SU-DHL-6 (cell line): ENCODE results near the gene PTTG1IP.
"Not testable (repeated sequence)": the region's sequence is repeated elsewhere in the genome, so short reads cannot be mapped to it uniquely, and the experiment has no call there.

Experiments used
- H2AFZ ChIP-seq: fragments of 200-600 bp; sonication (generic); 2 replicates; pipeline ENCODE4 v1.6.1; 2014; ENCODE audit warnings: low read depth, mild to moderate bottlenecking, moderate library complexity, mixed read lengths, antibody characterized with exemption, low read length; ENCODE audit not compliant: severe bottlenecking
- H3F3A ChIP-seq: fragments of 200-600 bp; shearing (Covaris generic); 2 replicates; pipeline ENCODE4 v1.6.0; 2016; ENCODE audit warnings: antibody characterized with exemption, mild to moderate bottlenecking; ENCODE audit not compliant: insufficient read depth
- H3K27ac ChIP-seq: fragments of 200-600 bp; sonication (generic); 2 replicates; pipeline ENCODE4 v1.5.1; 2016; ENCODE audit warnings: low read depth, mild to moderate bottlenecking, low read length, moderate library complexity, mixed read lengths
- H3K27me3 ChIP-seq: fragments of 200-600 bp; sonication (generic), shearing (Covaris generic); 2 replicates; pipeline ENCODE4 v1.6.0; 2014; ENCODE audit warnings: mild to moderate bottlenecking, low read length
- H3K36me3 ChIP-seq: fragments of 200-600 bp; sonication (generic); 2 replicates; pipeline ENCODE4 v1.6.1; 2014; ENCODE audit warnings: mild to moderate bottlenecking, low read length, mixed read lengths
- H3K4me2 ChIP-seq: fragments of 300-600, 200-600 bp; shearing (Covaris generic), sonication (generic); 2 replicates; pipeline ENCODE4 v1.6.0; 2014; ENCODE audit warnings: low read length, low read depth, mild to moderate bottlenecking; ENCODE audit not compliant: poor library complexity, severe bottlenecking
- H3K4me3 ChIP-seq: fragments of 200-600 bp; sonication (generic); 2 replicates; pipeline ENCODE4 v1.5.1; 2014; ENCODE audit warnings: antibody characterized with exemption, low read length, mild to moderate bottlenecking, mixed read lengths; ENCODE audit not compliant: insufficient read depth, poor library complexity, severe bottlenecking
- H3K79me2 ChIP-seq: fragments of 200-600 bp; sonication (generic); 2 replicates; pipeline ENCODE4 v1.6.1; 2014; ENCODE audit warnings: mild to moderate bottlenecking, low read length, moderate library complexity; ENCODE audit not compliant: insufficient read depth
- H3K9ac ChIP-seq: fragments of 200-600 bp; sonication (generic); 2 replicates; pipeline ENCODE4 v1.7.0; 2014; ENCODE audit warnings: mild to moderate bottlenecking, low read length
- H3K9me2 ChIP-seq: fragments of 200-600 bp; sonication (generic); replicated peaks from 2 replicates; pipeline ENCODE4 v1.6.1; 2014; ENCODE audit warnings: low read length; ENCODE audit not compliant: insufficient read depth
- H3K9me3 ChIP-seq: fragments of 200-600 bp; sonication (generic); 2 replicates; pipeline ENCODE4 v1.6.1; 2014; ENCODE audit warnings: low read length, mixed read lengths; ENCODE audit not compliant: insufficient read depth
- H4K20me1 ChIP-seq: fragments of 200-600 bp; sonication (generic); 2 replicates; pipeline ENCODE4 v1.6.1; 2014; ENCODE audit warnings: low read depth, mild to moderate bottlenecking, antibody characterized with exemption, low read length, moderate library complexity, mixed read lengths
- EZH2phosphoT487 ChIP-seq: fragments of 200-600 bp; sonication (generic), shearing (Covaris generic); conservative IDR thresholded peaks from 2 replicates; pipeline ENCODE4 v1.6.1; 2018; ENCODE audit warnings: mild to moderate bottlenecking, antibody characterized with exemption, low read length, moderate library complexity, mixed read lengths
- TF ChIP-seq, protein P1 (sequence below): fragments of 200-600 bp; sonication (generic); IDR thresholded peaks from one replicate; pipeline ENCODE4 v1.5.1; 2017; ENCODE audit warnings: antibody characterized with exemption, mild to moderate bottlenecking, low read length, moderate library complexity; ENCODE audit not compliant: insufficient read depth, poor library complexity, severe bottlenecking

Gene PTTG1IP

DNA sequence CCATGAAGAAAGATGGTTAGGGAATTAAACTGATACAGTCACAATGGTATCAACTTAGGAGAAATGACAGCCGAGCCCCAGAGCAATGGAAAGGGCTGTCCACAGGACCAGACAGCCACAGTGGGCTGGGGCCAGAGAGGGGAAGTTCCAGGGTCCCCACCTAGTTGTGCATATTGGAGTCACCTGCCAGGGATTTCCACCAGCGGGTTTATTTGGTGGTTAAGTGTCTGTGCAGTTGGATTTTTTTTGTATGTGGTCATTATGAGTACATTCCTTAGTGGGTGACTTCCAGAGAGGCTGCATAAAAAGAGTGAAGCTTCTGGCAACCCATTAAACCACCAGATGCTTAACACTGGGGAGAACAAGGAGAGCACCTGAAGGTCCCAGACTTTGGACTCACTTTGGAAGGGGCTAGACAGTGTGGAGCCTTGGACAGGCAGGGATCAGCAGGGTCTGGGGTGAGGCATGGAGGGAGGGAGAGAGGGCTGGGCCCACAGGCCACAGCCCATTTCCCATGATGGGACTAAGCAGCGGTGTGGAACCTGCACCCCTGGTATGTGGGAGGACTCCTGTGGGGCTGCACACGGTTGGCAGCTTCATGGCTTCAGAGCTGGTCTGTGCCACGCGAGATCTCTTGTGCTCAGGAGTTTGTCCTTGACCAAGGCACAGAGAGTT lies 7.8 kb upstream of the PTTG1IP start:
- no peaks in the 10 kb centered on the region for H4K20me1 ChIP-seq
- H3K79me2 ChIP-seq = no peaks in the 10 kb centered on the region
- H3K4me2 ChIP-seq = no peak overlapping the region
- H3K9me3 ChIP-seq = no peaks in the 10 kb centered on the region
- no peak overlapping the region for H2AFZ ChIP-seq
- H3K9ac ChIP-seq = no peak overlapping the region
- H3K9me2 ChIP-seq = no peaks in the 10 kb centered on the region
- TF ChIP-seq, protein P1, sequence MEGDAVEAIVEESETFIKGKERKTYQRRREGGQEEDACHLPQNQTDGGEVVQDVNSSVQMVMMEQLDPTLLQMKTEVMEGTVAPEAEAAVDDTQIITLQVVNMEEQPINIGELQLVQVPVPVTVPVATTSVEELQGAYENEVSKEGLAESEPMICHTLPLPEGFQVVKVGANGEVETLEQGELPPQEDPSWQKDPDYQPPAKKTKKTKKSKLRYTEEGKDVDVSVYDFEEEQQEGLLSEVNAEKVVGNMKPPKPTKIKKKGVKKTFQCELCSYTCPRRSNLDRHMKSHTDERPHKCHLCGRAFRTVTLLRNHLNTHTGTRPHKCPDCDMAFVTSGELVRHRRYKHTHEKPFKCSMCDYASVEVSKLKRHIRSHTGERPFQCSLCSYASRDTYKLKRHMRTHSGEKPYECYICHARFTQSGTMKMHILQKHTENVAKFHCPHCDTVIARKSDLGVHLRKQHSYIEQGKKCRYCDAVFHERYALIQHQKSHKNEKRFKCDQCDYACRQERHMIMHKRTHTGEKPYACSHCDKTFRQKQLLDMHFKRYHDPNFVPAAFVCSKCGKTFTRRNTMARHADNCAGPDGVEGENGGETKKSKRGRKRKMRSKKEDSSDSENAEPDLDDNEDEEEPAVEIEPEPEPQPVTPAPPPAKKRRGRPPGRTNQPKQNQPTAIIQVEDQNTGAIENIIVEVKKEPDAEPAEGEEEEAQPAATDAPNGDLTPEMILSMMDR = no peak
- no peak for TF ChIP-seq EZH2phosphoT487
- H3K4me3 ChIP-seq = no peak overlapping the region
- H3K36me3 ChIP-seq = no peaks in the 10 kb centered on the region
- H3K27ac ChIP-seq = no peak overlapping the region
- H3K27me3 ChIP-seq = no peaks in the 10 kb centered on the region
- no peaks in the 10 kb centered on the region for H3F3A ChIP-seq

DNA sequence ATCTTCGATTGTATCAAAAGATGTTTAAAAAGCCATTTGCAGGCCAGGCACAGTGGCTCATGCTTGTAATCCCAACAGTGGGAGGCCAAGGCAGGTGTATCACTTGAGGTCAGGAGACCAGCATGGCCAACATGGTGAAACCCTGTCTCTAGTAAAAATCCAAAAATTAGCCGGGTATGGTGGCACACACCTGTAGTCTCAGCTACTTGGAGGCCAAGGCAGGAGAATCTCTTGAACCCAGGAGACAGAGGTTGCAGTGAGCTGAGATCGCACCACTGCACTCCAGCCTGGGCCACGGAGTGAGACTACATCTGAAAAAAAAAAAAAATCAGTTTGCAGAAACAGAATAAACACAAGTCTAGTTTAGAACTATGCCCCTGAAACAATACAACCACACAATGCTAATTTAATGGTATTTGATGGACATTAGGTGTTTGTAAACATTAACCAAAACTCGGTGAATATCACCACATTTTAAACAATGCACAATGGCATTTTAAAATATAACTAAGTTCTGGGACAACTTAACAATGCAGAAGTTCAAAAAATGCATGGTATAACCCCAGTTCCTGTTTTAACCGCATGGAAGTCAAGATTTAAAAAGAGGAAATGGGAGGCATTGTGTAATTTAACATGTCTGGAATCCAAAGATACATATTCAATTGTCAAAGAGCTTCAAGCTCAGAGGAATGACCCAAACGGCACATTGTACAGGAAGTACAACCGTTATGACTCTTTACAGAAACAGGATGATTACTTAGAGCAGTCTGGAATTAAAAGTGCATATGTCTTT lies 7.1 kb upstream of the PTTG1IP start:
- no peak overlapping the region for H3K9ac ChIP-seq
- no peak overlapping the region for H2AFZ ChIP-seq
- H3K4me2 ChIP-seq = no peak overlapping the region
- no peaks in the 10 kb centered on the region for H3K36me3 ChIP-seq
- H3F3A ChIP-seq = no peaks in the 10 kb centered on the region
- no peaks in the 10 kb centered on the region for H3K9me2 ChIP-seq
- H3K27me3 ChIP-seq = no peaks in the 10 kb centered on the region
- no peaks in the 10 kb centered on the region for H4K20me1 ChIP-seq
- no peak for TF ChIP-seq EZH2phosphoT487
- TF ChIP-seq, protein P1 = no peak
- no peaks in the 10 kb centered on the region for H3K9me3 ChIP-seq
- no peak overlapping the region for H3K27ac ChIP-seq
- H3K4me3 ChIP-seq = no peak overlapping the region
- H3K79me2 ChIP-seq = no peaks in the 10 kb centered on the region

DNA sequence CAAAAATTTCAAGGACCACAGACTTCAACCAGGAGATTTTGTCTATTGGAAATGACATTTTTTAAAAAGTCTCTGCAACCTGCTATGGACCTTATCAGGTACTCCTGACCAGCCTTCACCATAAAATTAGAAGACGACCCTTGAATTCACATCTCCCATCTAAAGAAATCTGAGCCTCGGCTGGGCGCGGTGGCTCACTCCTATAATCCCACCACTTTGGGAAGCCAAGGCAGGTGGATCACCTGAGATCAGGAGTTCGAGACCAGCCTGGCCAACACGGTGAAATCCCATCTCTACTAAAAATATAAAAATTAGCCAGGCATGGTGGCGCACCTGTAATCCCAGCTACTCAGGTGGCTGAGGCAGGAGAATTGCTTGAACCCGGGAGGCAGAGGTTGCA lies 5.7 kb upstream of the PTTG1IP start:
- H3K9me2 ChIP-seq, H3K9me3 ChIP-seq, H3K4me3 ChIP-seq, H3K4me2 ChIP-seq, H2AFZ ChIP-seq, H3K36me3 ChIP-seq, H3K9ac ChIP-seq, H3F3A ChIP-seq, H3K27me3 ChIP-seq, H3K79me2 ChIP-seq, H4K20me1 ChIP-seq, H3K27ac ChIP-seq: not testable (repeated sequence)
